HG02571 (cell line): ENCODE measurements around the gene BTBD7.
"Not testable (repeated sequence)": the region's sequence is repeated elsewhere in the genome, so short reads cannot be mapped to it uniquely, and the experiment has no call there.

ENCODE experiments used
- ATAC-seq: cut with Tn5 transposase; IDR thresholded peaks from one replicate; pipeline ENCODE4 v1.9.1; 2021; ENCODE audit warnings: mild to moderate bottlenecking, moderate library complexity; ENCODE audit not compliant: unreplicated experiment

Gene BTBD7

DNA sequence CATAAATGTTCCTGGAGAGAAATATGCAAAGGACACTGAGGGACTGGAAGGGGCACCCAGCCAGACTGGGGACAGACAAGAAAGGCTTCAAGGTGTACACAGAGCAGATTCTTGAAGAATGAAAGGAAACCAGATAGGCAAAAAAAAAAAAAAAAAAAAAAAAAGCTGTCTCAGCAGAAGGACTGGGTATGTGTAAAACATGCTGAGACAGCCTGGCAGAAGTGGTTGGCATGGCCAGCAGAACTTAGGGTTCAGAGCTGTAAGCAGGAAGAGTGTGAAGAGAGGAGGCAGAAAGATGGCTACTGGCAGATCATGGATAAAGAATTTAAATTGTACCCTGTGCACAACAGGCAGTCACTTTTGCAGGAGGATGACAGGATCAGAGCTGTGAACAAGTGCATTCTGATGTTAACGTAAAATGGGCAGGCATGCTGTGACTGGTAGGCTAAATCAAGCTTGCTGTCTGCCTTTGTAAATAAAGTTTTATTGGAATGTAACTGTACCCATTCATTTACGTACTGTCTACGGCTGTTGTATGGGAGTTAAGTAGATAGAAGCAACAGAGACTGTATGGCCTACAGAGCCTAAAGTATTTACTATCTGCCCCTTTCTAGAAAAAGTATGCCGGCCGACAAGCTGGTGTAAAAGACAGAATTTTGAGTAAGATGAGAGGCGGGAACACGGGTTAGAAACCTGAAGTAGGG is 83.6 kb downstream of the BTBD7 start:
- no peak for ATAC-seq

DNA sequence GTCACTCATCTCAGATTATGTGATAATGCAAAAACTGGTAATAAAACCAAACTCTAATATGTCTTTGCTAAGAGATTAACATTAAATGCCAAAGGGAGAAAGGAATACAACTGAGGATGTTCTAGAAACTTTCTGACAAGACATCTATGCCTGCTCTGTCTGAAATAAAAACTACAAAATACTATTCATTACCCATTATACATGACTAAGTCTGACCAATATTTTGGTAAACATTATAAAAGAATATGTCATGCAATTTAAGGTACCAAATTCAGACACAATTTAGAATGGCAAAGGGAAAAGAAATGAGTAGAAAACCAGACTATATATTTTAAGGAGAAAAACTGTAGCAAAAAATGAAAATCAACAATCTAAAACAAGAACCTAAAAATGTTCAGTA is 86.3 kb downstream of the BTBD7 start:
- no peak for ATAC-seq

DNA sequence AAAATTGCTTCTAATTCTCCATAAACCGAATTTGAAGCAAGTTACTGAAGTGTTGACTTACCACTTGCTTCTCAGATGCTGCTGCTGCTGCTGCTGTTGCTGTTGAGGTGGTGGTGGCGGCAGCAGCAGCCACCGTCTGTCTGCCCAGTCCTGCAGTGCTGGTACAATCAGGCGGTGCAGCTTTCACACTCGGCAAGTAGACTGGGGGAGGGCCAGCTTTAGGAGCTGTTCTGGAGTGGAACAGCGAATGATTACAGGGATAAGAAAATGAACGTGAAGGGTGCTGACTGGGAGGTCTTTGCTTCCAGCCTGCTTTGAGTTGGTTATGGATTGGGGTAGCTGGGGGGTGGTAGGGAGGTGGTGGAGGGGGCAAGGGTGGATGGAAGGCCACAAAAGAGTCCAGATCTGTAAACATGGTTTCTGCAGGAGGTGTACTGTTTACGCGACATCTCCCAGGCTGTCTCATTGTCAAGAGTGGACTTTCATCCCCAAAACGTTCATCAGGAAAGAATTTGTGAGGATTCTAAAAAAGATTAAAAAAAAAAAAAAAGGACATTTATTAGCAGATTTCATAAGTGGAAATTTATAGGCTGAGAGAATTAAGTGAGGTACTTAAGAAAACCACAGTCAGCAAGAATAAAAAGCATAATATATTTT is 86.9 kb downstream of the BTBD7 start:
- ATAC-seq, result no peak

DNA sequence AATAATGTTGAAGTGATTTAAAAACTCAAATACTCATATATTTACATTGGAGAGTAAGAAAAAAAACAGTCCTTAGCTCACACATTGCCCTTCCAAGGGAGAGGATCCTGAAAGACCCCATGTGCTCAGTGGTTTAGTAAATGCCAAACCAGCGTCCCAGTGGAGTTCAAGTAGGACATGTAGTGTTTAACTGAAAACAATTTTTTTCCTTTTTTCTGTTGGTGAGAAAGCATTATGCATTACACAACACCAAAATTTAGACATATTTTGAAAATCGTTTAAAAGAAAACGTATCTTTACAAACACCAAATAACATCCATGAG is 92.2 kb downstream of the BTBD7 start:
- no peak for ATAC-seq

DNA sequence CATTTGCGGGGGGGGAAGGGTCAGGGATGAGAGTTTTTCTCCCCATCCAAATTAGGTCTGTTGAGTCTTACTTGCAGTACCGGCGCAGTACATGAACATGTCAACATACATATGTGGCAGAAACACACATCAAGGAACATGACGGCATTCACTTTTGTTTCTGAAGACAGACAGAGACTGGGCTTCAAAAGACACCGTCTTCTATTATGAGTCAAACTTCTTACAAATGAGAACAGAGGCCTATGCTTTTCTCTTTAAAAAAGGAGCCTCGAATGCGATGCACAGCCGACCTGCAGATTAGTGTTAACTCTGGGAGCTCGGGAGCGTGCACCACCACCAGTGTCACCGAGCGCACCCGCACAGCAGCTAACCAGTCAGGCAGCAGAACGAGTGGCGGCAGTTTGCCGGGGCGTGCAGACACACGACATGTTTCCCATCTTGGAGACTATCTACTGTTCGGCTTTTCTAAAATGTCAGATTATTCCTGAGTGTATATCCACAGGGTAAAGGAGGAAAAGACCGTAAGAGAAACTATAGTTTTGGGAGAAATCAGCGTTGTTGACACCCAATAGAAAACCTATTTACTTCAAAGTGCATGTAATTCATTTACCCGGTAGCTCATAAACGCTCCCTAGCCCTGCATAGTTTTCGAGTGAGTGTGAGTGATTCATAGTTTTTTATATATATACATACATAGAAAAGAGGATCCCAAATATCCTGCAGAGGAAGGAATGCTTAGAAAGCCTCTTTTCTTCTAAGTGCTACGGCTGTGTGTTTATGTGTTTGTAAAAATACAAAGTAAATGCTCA is 92.8 kb downstream of the BTBD7 start:
- ATAC-seq, result no peak

DNA sequence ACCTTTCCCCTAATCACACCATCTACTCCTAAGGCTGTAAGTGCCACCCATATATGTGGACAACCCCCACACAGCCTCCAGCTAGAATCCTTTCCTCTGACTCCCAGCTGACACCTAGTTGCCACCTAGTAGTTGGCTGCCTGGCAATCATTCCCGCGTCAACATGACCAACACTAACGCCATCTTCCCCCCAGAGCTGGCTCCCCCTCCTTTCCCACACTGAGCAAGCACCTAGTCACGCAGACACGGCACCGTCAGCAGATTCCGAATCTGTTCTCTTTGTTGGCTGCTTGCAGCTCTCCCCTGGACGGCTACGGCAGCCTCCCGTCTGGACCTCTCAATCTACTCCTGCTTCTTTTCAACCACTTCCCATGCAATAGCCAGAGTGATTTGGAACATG is 98.0 kb downstream of the BTBD7 start:
- no peak for ATAC-seq

DNA sequence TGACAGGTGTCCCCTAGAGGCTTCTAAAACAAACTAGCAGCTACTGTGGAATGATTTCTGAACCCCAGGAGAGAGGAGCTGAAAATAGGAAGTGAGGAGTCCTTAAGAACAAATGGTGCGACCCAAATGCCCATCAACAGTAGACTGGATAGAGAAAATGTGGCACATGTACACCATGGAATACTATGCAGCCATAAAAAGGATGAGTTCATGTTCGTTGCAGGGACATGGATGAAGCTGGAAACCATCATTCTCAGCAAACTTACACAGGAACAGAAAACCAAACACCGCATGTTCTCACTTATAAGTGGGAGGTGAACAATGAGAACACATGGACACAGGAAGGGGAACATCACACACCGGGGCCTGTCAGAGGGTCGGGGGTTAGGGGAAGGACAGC is 99.8 kb downstream of the BTBD7 start:
- not testable (repeated sequence) for ATAC-seq

DNA sequence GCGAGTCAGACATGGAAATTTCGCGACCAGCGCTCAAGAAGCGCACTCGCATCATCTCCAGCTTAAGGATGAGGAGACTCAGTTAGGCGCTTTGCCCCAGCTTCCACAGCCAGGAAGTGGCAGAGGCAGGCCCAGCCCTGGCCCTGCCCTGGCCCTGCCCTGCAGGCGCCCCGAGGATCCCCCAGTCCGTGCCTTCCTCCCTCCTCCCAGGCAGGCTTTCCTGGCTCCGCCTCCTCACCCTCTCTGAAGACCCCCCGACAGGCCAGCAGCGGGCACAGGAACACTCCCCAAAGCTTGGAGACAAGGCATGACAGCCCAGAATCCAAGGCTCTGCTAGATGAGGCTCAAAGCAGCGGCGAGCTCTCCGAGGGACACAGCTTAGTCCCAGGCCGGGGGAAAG is 100.7 kb downstream of the BTBD7 start:
- ATAC-seq, result no peak

DNA sequence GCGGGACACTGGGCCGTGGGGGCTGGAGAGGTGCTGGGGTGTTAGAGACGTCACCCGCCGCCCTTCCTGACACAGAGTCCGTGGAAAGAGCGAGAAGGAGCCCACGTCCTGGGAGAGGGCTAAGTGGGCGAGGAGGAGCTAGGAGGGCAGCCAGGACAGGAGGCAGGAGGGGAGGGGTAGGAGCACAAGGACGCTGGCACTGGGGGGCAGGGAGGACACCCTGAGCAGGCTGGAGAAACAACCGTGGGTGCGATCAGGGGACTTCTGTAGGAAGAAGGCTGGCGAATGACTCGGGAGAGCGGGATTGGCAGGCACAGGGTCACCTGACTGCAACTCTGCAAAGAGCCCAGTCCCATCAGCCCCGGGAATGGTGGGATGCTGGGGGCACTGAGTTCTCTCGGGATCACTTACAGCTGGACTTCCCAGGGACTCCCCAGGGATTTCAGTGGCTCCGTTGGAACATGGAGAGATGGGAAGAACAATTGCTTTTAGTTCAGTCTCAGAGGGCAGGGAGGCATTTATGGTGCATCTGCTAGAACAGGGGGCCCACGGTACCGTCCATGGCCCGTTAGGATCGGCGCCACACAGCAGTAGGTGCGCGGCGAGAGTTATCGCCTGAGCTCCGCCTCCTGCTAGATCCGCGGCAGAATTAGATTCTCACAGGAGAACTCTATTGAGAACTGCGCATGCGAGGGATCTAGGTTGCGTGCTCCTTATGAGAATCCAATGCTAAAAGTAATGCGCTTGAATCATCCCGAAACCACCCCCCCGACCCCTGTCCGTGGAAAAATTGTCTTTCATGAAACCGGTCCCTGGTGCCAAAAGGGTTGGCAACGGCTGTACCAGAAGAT is 101.5 kb downstream of the BTBD7 start:
- no peak for ATAC-seq

DNA sequence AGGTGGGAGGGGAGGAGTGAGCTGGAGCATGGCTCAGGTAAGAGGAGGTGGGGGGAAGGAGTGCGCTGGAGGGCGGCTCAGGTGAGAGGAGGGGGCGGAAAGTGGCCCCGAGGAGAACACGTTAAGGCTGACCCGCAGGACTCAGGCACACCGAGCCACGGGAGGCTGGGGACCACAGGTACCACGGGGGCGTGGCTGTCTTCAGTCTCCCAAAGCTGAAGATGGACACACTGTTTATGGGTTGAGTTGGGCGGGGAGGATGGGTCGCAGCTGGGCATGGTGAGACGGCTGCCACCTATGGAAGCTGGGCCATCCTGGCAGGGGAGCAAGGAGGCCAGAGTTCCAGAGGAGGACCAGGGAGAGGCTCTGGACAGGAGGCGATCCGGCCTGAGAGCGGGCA is 102.3 kb downstream of the BTBD7 start:
- no peak for ATAC-seq

DNA sequence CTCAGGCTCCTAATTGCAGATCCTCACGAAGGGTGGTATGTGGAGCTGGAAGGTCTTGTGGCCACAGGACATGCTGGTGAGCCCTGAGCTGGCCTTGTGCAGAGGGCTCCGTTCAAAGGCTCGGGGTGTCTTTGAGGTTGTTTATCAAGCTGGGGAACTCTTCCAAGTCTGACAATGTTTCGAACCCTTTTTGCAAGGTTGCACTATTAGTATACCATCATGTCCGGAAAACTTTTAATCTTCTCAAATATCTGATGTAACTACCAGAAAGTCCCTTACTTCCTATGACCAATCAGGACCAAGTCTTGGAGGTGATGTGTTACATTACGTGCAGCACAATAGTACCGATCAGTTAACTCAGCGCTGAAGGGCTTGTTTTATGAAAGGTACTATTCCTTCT is 104.3 kb downstream of the BTBD7 start:
- ATAC-seq, result no peak

DNA sequence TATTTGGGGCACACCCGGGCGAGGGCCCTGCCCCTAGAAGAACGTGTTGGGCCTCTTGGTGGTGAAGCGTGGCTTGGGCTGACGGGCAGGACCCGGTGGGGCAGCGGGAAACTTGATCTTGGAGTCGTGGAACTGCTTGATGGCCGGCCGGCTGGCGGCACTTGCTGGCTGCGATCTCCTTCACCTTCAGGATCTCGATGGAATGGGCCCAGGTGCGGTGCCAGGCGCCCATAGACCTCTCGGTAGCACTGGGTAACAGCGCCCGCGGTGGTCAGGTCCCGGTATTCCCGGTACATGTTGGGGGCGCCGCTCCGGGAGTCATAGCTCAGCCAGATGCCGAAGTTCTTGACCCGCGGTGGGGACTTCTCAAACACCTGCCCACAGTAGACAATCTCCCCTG is 109.3 kb downstream of the BTBD7 start:
- ATAC-seq, result no peak

DNA sequence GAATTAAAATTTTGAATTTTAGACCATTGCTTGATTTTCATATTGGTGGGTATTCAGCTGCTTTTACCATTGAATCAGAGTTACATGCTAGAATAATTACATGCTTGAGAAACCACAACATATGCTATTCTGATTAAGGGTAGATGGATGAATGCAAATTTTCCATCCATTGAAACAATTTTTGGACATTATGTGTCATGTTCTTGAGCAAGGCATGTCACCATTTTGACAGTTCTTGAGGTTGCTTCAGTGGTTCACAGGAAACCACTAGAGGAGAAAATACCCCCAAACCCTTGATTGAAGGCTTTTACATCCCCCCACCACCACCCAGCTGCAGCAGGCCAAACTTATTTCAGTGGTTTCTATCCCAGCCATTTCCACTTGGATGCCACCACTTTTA is 112.3 kb downstream of the BTBD7 start:
- no peak for ATAC-seq

DNA sequence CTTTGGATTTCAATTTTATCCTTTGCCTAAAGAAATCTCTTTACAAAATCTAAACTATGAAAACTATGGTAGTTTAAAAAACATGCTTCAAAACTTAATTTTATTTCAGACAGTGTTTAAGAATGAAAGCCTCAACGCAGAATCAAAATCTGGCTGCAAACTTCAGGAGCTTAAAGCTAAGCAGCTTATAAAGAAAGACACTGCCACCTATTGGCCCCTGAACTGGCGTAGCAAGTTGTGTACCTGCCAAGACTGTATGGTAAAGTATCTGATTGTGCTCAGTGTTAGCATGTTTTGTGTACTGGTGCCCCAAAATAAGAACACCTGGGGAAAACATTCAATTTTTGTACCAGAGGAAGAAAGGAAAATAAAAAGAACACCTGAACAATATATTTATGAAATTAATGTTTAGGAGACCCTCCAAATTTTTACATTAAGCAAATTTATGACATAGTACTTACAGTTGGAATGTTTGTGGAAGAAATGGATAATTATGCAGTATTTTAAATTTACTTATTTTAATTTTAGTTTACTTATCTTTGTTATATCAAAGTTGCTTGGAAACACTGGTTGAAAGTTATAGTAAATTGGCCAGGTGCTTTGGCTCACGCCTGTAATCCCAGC is 113.6 kb downstream of the BTBD7 start:
- no peak for ATAC-seq

DNA sequence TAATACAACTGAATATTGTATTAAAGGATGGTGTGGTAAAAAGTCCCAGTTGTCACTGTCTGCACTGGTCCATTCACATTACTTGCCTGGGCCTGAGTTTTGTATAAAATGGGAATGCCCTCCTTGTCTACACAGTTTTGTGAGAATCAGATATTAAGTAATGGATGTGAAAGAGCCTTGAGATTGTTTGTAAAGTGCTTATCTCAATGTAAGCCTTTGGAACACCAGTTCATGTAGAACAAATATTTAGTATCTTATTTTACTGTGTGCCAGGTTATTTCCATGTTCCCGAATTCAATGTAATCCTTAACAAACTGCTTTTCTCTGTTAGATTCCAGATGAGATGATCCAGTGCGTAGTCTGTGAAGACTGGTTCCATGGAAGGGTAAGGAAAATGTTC is 118.2 kb downstream of the BTBD7 start:
- no peak for ATAC-seq

DNA sequence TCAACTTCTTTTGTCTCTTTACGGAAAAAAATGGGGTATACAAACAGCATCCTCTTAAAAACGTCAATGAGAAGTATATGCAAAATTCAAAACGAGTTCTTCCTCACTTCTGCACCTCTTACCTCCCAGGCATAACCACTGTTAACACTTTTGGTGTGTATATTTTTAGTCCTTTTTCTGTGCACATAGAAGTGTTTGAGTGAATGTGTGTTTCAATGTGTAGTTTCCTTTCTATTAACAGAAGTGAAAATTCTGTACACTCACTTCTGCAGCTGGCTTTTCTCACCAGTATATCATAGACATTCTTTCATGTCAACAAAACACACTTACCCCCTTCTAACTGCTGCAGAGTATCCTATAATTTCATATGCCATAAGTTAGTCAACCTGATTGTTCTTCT is 120.4 kb downstream of the BTBD7 start:
- ATAC-seq, result peak; percentile 62

DNA sequence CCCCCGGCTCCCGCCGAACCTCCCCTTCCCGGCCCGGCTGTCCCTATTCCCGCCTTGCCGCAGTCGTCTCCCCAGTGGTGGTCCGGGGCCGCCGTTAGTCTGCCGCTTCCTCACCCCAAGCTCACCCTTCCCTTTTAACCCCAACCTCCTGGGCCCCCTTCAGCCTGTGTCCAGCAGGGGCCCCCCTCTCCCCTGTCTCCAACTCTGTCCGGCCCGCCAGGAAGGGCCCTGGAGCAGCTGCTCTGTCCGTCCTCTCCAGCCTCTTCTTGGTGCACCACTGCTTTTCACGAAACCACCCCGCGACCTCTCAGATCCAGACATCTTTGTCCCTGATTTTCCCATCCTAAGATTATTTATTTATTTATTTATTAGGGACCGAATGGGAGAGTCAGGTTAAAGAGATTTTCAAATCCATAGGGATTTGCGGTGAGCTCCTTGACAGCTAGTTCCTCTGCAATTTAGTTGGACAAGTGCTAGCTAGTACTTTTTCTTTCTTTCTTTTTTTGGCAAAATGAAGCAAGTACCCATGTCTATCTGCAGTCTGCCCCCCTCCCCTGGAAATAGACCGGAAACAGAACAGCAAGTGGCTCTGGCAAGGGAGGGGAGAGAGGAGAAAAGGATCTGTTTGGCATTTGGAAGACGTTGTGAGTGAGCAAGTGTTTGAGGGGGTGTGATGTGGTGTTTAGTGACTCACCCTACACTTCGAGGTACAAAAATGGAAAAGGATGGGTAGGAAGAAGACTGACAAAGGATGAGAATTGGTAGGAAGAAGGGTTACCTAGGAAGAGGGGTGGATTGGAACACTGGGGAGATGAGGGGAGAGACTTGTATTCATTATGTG is 125.1 kb downstream of the BTBD7 start:
- peak; percentile 49 for ATAC-seq

DNA sequence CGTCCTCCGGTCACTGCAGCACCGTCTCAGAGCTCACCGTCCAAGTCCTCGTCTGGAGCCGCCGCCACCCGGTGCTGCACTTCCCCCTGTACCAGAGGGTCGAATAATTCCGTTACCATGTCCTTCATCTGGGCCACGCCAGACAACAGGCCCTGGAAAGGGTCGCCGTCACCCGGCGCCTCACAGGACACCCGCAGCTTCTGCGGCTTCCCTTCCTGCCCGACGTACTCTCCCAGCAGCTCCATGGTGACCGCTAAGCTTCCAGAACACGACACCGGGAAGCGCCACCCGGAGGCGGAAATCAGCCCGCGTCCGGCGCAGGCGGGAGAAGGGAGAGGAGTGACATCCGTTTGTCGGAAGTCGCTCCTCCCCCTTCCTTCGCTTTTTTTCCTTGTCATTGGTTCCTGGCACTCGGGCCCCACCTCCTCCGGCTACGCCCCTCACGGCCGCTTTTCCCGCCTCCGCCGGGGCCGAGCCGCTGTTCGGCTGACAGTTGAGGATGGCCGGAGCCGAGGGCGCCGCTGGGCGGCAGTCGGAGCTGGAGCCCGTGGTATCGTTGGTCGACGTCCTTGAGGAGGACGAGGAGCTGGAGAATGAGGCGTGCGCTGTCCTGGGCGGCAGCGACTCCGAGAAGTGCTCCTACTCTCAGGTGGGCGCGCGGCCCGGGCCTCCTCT is 125.9 kb downstream of the BTBD7 start, which contains the start of the genes GON7 and UBR7:
Gene GON7 (minus strand): TSS at position 273 of the 675 bp plus-strand sequence. CDS start 28 bp downstream, at position 245.
Gene UBR7 (plus strand): TSS at position 464 of the 675 bp plus-strand sequence. CDS start 36 bp downstream, at position 500.
- ATAC-seq, result peak; percentile 90

DNA sequence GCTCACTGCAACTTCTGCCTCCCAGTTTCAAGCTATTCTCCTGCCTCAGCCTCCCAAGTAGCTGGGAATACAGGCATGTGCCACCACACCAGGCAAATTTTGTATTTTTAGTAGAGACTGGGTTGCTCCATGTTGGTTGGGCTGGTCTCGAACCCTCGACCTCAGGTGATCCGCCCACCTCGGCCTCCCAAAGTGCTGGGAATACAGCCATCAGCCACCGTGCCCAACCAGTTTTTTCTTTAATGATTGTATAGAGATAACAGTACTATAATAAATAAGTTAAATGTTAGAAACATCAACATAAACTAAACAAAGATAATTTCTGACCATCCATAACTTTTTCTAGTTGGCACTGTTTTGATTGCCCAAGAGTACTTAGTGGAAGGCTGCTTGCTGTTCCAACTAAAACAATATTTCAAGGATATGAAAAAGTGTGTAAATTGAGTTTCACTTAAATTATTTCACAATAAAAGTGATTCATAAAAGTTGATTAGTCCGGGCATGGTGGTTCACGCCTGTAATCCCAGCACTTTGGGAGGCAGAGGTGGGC is 131.6 kb downstream of the BTBD7 start:
- ATAC-seq, result no peak
